GM12865 (cell line): Measurements from ENCODE around the gene NR6A1.

Experiments
- DNase-seq: peaks from one replicate; pipeline ENCODE4 v3.0.0; 2010; ENCODE audit warnings: low read depth
- H3K4me3 ChIP-seq: 2 replicates; pipeline ENCODE4 v1.5.1; 2011; ENCODE audit warnings: mild to moderate bottlenecking, low read depth, low read length, control low read depth
- TF ChIP-seq, protein P1 (sequence below): IDR thresholded peaks from 2 replicates; pipeline ENCODE4 v1.5.1; 2011; ENCODE audit warnings: low read length, control low read depth, low read depth, inconsistent platforms; ENCODE audit not compliant: insufficient read depth; ENCODE audit errors: missing control alignments

The NR6A1 gene

DNA sequence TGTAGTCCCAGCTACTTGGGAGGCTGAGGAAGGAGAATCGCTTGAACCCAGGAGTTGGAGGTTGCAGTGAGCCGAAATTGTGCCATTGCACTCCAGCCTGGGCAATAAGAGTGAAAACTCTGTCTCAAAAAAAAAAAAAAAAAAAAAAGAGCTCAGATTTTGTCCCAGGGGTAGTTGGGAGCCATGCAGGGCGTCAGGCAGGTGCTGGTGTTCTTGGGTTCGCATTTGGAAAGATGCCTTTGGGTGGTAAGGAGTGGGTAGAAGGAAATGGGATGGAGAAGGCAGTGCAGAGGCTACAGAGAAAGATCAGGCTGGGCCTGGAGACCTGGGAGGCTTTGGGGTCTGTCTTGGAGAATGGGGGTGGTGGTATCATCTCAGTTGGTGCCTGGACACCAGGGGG lies 297.0 kb downstream of the NR6A1 start:
- H3K4me3 ChIP-seq: no peak overlapping the region
- DNase-seq: no peak
- TF ChIP-seq, protein P1, sequence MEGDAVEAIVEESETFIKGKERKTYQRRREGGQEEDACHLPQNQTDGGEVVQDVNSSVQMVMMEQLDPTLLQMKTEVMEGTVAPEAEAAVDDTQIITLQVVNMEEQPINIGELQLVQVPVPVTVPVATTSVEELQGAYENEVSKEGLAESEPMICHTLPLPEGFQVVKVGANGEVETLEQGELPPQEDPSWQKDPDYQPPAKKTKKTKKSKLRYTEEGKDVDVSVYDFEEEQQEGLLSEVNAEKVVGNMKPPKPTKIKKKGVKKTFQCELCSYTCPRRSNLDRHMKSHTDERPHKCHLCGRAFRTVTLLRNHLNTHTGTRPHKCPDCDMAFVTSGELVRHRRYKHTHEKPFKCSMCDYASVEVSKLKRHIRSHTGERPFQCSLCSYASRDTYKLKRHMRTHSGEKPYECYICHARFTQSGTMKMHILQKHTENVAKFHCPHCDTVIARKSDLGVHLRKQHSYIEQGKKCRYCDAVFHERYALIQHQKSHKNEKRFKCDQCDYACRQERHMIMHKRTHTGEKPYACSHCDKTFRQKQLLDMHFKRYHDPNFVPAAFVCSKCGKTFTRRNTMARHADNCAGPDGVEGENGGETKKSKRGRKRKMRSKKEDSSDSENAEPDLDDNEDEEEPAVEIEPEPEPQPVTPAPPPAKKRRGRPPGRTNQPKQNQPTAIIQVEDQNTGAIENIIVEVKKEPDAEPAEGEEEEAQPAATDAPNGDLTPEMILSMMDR: no peak

DNA sequence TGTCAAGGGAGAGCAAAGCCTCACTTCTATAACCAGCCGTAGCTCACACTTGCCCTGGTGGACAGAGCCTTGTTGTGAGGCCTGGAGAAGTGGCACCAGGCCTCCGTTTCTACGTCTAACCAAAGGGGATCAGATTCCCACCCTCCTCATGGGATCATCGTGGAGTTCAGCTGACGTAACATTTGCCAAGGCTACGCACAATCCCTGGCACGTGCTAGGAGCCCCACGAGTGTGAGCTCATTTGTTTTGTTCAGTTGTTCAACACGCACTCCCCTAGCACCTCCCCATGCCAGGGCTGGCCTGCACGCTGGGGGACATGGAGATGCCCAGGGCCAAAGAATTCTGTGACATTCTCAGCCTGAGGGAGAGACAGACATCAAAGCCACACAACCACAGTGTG lies 297.8 kb downstream of the NR6A1 start:
- no peak overlapping the region for H3K4me3 ChIP-seq
- TF ChIP-seq, protein P1: no peak
- DNase-seq: no peak

DNA sequence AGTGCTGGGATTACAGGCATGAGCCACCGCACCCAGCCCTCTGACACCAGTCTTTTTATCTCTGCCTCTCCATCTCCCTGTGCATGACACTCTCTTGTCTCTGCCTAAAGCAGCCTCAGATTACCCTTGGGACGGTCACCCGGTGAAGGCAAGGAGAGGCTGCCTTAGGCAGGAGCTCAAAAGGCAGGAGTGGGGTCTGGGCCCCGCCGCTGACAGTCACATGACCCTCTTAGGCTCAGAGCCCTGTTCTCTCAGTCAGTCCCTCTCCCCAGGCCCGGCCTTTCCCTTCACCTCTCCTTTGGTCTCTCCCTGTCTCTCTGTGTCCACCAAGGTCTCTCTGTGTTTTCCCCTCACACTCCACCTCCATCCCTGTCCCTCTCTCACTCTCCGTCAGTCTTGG lies 298.3 kb downstream of the NR6A1 start:
- H3K4me3 ChIP-seq: no peak overlapping the region
- TF ChIP-seq, protein P1: no peak
- DNase-seq: no peak

DNA sequence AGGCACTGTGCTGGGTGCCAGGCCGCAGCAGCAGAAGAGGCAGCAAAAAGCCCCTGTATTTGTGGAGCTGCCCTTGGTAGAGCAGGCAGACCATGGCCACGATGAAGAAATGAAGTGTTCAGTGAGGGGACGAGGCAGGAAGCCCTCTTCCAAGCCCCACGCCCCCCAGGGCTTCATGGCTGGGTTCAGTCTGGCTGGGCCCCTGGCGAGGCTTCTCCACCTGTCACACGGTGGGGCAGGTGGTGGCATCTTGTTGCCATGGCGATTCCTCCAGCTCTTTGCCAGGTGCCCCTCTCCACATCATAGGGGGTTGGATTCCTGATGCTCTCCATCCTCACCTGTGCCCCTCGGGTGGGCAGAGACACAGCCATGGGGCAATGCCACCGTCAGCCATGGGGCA lies 299.4 kb downstream of the NR6A1 start:
- no peak overlapping the region for H3K4me3 ChIP-seq
- DNase-seq: no peak
- TF ChIP-seq, protein P1: no peak

DNA sequence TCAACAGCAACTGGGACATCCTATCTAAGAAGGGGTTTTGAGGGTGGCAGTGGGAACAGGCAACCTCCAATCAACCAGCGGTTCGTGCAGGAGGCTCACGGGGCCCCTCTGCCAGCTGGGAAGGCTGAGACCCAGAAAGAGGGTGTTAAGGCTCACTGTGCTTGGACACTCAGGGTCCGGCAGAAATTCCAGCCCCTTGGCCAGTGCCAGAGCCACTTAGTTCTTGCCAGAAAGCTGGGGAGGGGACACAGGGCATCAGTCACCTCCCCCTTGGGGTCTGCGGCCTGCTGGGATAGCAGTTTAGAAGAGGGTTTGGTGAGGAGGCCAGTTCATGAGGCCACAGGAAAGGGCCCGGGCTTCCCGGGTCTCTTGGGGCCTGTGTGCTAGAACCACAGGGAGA lies 300.4 kb downstream of the NR6A1 start:
- no peak for DNase-seq
- H3K4me3 ChIP-seq: no peak overlapping the region
- TF ChIP-seq, protein P1: no peak

DNA sequence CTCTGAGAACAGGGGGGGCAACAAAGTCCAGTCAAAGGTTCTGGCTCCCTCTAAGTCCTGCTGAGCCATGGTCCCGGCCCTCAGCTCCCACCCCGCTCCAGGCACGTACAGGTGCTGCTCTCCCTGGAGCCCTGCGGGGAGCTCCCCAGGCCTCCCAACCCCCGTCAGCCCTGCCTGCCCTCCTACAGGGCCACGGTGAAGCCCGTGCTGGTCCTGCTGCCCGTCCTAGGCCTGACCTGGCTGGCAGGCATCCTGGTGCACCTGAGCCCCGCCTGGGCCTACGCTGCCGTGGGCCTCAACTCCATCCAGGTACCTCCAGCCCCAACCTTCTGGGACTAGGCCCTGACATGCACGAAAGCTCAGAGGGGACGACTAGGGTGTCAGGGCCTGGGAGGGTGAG lies 300.8 kb downstream of the NR6A1 start:
- TF ChIP-seq, protein P1: no peak
- DNase-seq: no peak
- no peak overlapping the region for H3K4me3 ChIP-seq

DNA sequence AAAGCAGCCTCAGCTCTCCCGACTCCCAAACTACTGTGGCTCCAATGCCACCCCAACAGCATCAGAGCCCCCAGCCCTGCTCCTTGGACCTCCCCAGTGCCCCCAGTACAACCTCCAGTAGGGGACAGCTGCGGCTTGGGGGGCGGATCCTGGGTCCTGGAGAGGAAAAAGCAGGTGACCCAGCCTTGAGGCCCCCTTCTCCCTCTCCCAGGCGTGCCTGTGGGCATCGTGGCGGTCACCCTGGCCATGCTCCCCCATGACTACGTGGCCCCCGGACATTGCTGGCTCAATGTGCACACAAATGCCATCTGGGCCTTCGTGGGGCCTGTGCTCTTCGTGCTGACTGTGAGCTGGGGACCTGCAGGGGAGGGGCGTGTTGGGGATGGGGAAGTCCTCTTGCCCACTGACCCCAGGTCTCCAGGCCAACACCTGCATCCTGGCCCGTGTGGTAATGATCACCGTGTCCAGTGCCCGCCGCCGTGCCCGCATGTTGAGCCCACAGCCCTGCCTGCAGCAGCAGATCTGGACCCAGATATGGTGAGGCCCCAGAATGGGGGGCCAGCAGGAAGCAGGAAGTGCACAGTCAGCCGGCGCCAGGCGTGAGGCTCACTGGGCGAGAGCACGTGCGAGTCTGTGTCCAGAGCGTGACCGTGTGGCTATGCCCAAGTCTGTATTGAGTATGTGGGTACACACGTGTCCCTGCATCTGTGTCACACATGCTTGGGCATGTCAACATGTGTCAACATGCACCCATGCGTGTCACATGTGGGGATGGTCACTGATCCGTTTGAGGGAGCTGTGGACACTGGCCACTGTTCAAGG lies 301.9 kb downstream of the NR6A1 start:
- DNase-seq: no peak
- TF ChIP-seq, protein P1: no peak
- H3K4me3 ChIP-seq: no peak overlapping the region
